T47D (cell line): Measurements from ENCODE around the gene LOXL1.
"Not testable (repeated sequence)": the region's sequence is repeated elsewhere in the genome, so short reads cannot be mapped to it uniquely, and the experiment has no call there.

Experiments used
- DNase-seq, 2 experiments: peaks; one replicate each; pipeline versions ENCODE4 v3.0.0 to v3.0.0-alpha.2; 2011 to 2012; ENCODE audit warnings: low read depth in 1 of 2, low spot score in 1 of 2
- JUND ChIP-seq: IDR thresholded peaks from 2 replicates; pipeline ENCODE4 v1.6.1; 2012; ENCODE audit warnings: low read depth
- in situ Hi-C: cut with HindIII; loops from 2 replicates; pipeline ENCODE4 v1.10.0; 2016; ENCODE audit warnings: low sequenced_read_pairs, low pct_unique_long_range_greater_than_20kb

Gene LOXL1

GRCh38 chr15:73959801-73960200, 33.5 kb downstream of the LOXL1 start:
- DNase-seq = no peak
- in situ Hi-C loops = no loop called here
- no peak for TF ChIP-seq JUND

GRCh38 chr15:73960472-73961070, 34.3 kb downstream of the LOXL1 start:
- DNase-seq, in situ Hi-C loops: not testable (repeated sequence)

- DNase-seq = no peak
- TF ChIP-seq JUND = no peak
- in situ Hi-C loops = no loop called here
Observed at GRCh38 chr15:73962433-73962832, 36.2 kb downstream of the LOXL1 start.

- DNase-seq = peak; percentile 73 to 84
- in situ Hi-C loops = no loop called here
- no peak for TF ChIP-seq JUND
Observed at GRCh38 chr15:73964736-73965093, 38.5 kb downstream of the LOXL1 start.

- in situ Hi-C loops = no loop called here
- no peak for DNase-seq
- TF ChIP-seq JUND = no peak
Observed at GRCh38 chr15:73965094-73965757, 39.0 kb downstream of the LOXL1 start.

GRCh38 chr15:73965758-73966113, 39.5 kb downstream of the LOXL1 start:
- in situ Hi-C loops = no loop called here
- no peak for TF ChIP-seq JUND
- DNase-seq = no peak

- TF ChIP-seq JUND = no peak
- in situ Hi-C loops = no loop called here
- no peak for DNase-seq
Observed at GRCh38 chr15:73968461-73968860, 42.2 kb downstream of the LOXL1 start.

GRCh38 chr15:73969151-73969759, 43.0 kb downstream of the LOXL1 start:
- in situ Hi-C loops = no loop called here
- TF ChIP-seq JUND = no peak
- no peak for DNase-seq

- in situ Hi-C loops = no loop called here
- DNase-seq = peak; percentile 82 to 89
- TF ChIP-seq JUND = no peak
Observed at GRCh38 chr15:73972984-73973682, 46.9 kb downstream of the LOXL1 start.

- in situ Hi-C loops, DNase-seq: not testable (repeated sequence)
Observed at GRCh38 chr15:73973683-73974200, 47.5 kb downstream of the LOXL1 start.

- in situ Hi-C loops, DNase-seq: not testable (repeated sequence)
Observed at GRCh38 chr15:73975440-73976125, 49.3 kb downstream of the LOXL1 start.

GRCh38 chr15:73978896-73979295, 52.6 kb downstream of the LOXL1 start:
- in situ Hi-C loops = no loop called here

More at GRCh38 chr15:73978896-73979295, 52.6 kb downstream of the LOXL1 start:
- no peak for TF ChIP-seq JUND
- DNase-seq = no peak
